ENCODE measurements around the gene ME1.

The ME1 gene

GRCh38 chr6:83436674-83437073, 5.8 kb upstream of the ME1 start:
- no peak overlapping the region for H4K91ac ChIP-seq (ENCODE audit: low read depth, low read length, poor library complexity)
- H3K18ac ChIP-seq (ENCODE audit: low read length), result no peak overlapping the region
- no peak overlapping the region for H3K4me2 ChIP-seq (ENCODE audit: insufficient read depth, low read length, poor library complexity, severe bottlenecking)
- H3K27ac ChIP-seq (replicated peaks; ENCODE audit: low read length), result no peak overlapping the region
- H2BK15ac ChIP-seq (ENCODE audit: low read length), result no peak overlapping the region
- no peak overlapping the region for H4K8ac ChIP-seq (ENCODE audit: low read depth, low read length)
- H2BK12ac ChIP-seq (ENCODE audit: low read length), result no peak overlapping the region
- no peak overlapping the region for H3K4me3 ChIP-seq (ENCODE audit: low read length in 2 of 2)
- no peak overlapping the region for H2BK5ac ChIP-seq (ENCODE audit: low read length)
- no peak overlapping the region for H3K23ac ChIP-seq (ENCODE audit: low read depth, low read length, poor library complexity)
- H3K14ac ChIP-seq (ENCODE audit: low read length), result no peak overlapping the region
- H3K9me3 ChIP-seq (replicated peaks in 1 of 2; ENCODE audit: control insufficient read depth in 2 of 2, insufficient read depth in 1 of 2, low read depth in 1 of 2, low read length in 2 of 2), result no peaks in the 10 kb centered on the region
- DNase-seq (ENCODE audit: low spot score), result no peak
- H3K79me1 ChIP-seq (ENCODE audit: low read depth, low read length), result no peaks in the 10 kb centered on the region
- peaks cover 0 to 5% (median 0%) of the 10 kb centered on the region in 3 experiments for H3K27me3 ChIP-seq (ENCODE audit: control insufficient read depth in 3 of 3, insufficient read depth in 3 of 3, low read depth in 1 of 3, low read length in 3 of 3)
- H3K4me1 ChIP-seq (ENCODE audit: control insufficient read depth in 2 of 2, insufficient read depth in 1 of 2, low read depth in 1 of 2, low read length in 2 of 2), result no peaks in the 10 kb centered on the region
- H3K4ac ChIP-seq (ENCODE audit: low read length), result no peak overlapping the region
- no peak overlapping the region for H2BK120ac ChIP-seq (ENCODE audit: low read depth, low read length)
- H2AFZ ChIP-seq (ENCODE audit: low read length), result no peak overlapping the region
- no peak overlapping the region for H2AK5ac ChIP-seq (ENCODE audit: low read depth, low read length)
- no peaks in the 10 kb centered on the region for H3K36me3 ChIP-seq (replicated peaks in 1 of 2; ENCODE audit: control insufficient read depth in 2 of 2, insufficient read depth in 2 of 2, low read length in 2 of 2)
- no peak overlapping the region for H3K9ac ChIP-seq (ENCODE audit: low read depth, low read length, poor library complexity)

- no peak for DNase-seq (ENCODE audit: low spot score)
- H3K4me3 ChIP-seq (ENCODE audit: low read length in 2 of 2), result no peak overlapping the region
- H3K27me3 ChIP-seq (ENCODE audit: control insufficient read depth in 3 of 3, insufficient read depth in 3 of 3, low read depth in 1 of 3, low read length in 3 of 3), result peaks cover 0 to 10% (median 0%) of the 10 kb centered on the region in 3 experiments
- no peak overlapping the region for H4K91ac ChIP-seq (ENCODE audit: low read depth, low read length, poor library complexity)
- peaks cover 0 to 8% of the 10 kb centered on the region in 2 donors for H3K4me1 ChIP-seq (ENCODE audit: control insufficient read depth in 2 of 2, insufficient read depth in 1 of 2, low read depth in 1 of 2, low read length in 2 of 2)
- no peak overlapping the region for H2AFZ ChIP-seq (ENCODE audit: low read length)
- no peak overlapping the region for H3K27ac ChIP-seq (replicated peaks; ENCODE audit: low read length)
- H3K18ac ChIP-seq (ENCODE audit: low read length), result no peak overlapping the region
- H3K79me1 ChIP-seq (ENCODE audit: low read depth, low read length), result no peaks in the 10 kb centered on the region
- no peak overlapping the region for H2BK15ac ChIP-seq (ENCODE audit: low read length)
- no peak overlapping the region for H3K4me2 ChIP-seq (ENCODE audit: insufficient read depth, low read length, poor library complexity, severe bottlenecking)
- no peak overlapping the region for H3K14ac ChIP-seq (ENCODE audit: low read length)
- no peaks in the 10 kb centered on the region for H3K9me3 ChIP-seq (replicated peaks in 1 of 2; ENCODE audit: control insufficient read depth in 2 of 2, insufficient read depth in 1 of 2, low read depth in 1 of 2, low read length in 2 of 2)
- no peaks in the 10 kb centered on the region for H3K36me3 ChIP-seq (replicated peaks in 1 of 2; ENCODE audit: control insufficient read depth in 2 of 2, insufficient read depth in 2 of 2, low read length in 2 of 2)
- no peak overlapping the region for H4K8ac ChIP-seq (ENCODE audit: low read depth, low read length)
- no peak overlapping the region for H2BK5ac ChIP-seq (ENCODE audit: low read length)
- no peak overlapping the region for H2AK5ac ChIP-seq (ENCODE audit: low read depth, low read length)
- no peak overlapping the region for H3K23ac ChIP-seq (ENCODE audit: low read depth, low read length, poor library complexity)
- H2BK12ac ChIP-seq (ENCODE audit: low read length), result no peak overlapping the region
- no peak overlapping the region for H3K9ac ChIP-seq (ENCODE audit: low read depth, low read length, poor library complexity)
- no peak overlapping the region for H2BK120ac ChIP-seq (ENCODE audit: low read depth, low read length)
- no peak overlapping the region for H3K4ac ChIP-seq (ENCODE audit: low read length)
Observed at GRCh38 chr6:83433177-83433576, 2.3 kb upstream of the ME1 start.

- Histone ChIP-seq H3K14ac (ENCODE audit: low read length) (no peak overlapping the region), H3K27ac (replicated peaks; ENCODE audit: low read length) (no peak overlapping the region), H3K9me3 (replicated peaks in 1 of 2; ENCODE audit: control insufficient read depth in 2 of 2, insufficient read depth in 1 of 2, low read depth in 1 of 2, low read length in 2 of 2) (no peaks in the 10 kb centered on the region), H2AK5ac (ENCODE audit: low read depth, low read length) (no peak overlapping the region), H3K4ac (ENCODE audit: low read length) (no peak overlapping the region), H3K9ac (ENCODE audit: low read depth, low read length, poor library complexity) (no peak overlapping the region), H3K4me3 (ENCODE audit: low read length in 2 of 2) (no peak overlapping the region), H3K4me1 (ENCODE audit: control insufficient read depth in 2 of 2, insufficient read depth in 1 of 2, low read depth in 1 of 2, low read length in 2 of 2) (peaks cover 0 to 8% of the 10 kb centered on the region in 2 donors), H2BK12ac (ENCODE audit: low read length) (no peak overlapping the region), H3K4me2 (ENCODE audit: insufficient read depth, low read length, poor library complexity, severe bottlenecking) (no peak overlapping the region), H2BK120ac (ENCODE audit: low read depth, low read length) (no peak overlapping the region), H4K8ac (ENCODE audit: low read depth, low read length) (no peak overlapping the region), H3K27me3 (ENCODE audit: control insufficient read depth in 3 of 3, insufficient read depth in 3 of 3, low read depth in 1 of 3, low read length in 3 of 3) (peaks cover 0 to 10% (median 0%) of the 10 kb centered on the region in 3 experiments), H3K79me1 (ENCODE audit: low read depth, low read length) (no peaks in the 10 kb centered on the region), H2BK5ac (ENCODE audit: low read length) (no peak overlapping the region), H3K23ac (ENCODE audit: low read depth, low read length, poor library complexity) (no peak overlapping the region), H2BK15ac (ENCODE audit: low read length) (no peak overlapping the region), H3K18ac (ENCODE audit: low read length) (no peak overlapping the region), H4K91ac (ENCODE audit: low read depth, low read length, poor library complexity) (no peak overlapping the region), H3K36me3 (replicated peaks in 1 of 2; ENCODE audit: control insufficient read depth in 2 of 2, insufficient read depth in 2 of 2, low read length in 2 of 2) (no peaks in the 10 kb centered on the region), H2AFZ (ENCODE audit: low read length) (no peak overlapping the region)
- WGBS, 2 donors (ENCODE audit: extremely low coverage in 2 of 2, insufficient read length in 2 of 2, insufficient replicate concordance in 1 of 2), result no CpG with 5 or more reads among the region's 2 CpGs
- DNase-seq (ENCODE audit: low spot score), result no peak
Observed at GRCh38 chr6:83432636-83433035, 1.8 kb upstream of the ME1 start.

GRCh38 chr6:83431545-83432155, 799 bp upstream of the ME1 start:
- no CpG with 5 or more reads among the region's 19 CpGs for WGBS, 2 donors (ENCODE audit: extremely low coverage in 2 of 2, insufficient read length in 2 of 2, insufficient replicate concordance in 1 of 2)
- H2BK5ac ChIP-seq (ENCODE audit: low read length), result peak overlapping the region; percentile 98
- no peak overlapping the region for H3K4me3 ChIP-seq (ENCODE audit: low read length in 2 of 2)
- no peak overlapping the region for H4K8ac ChIP-seq (ENCODE audit: low read depth, low read length)
- H3K14ac ChIP-seq (ENCODE audit: low read length), result no peak overlapping the region
- no peaks in the 10 kb centered on the region for H3K79me1 ChIP-seq (ENCODE audit: low read depth, low read length)
- H3K36me3 ChIP-seq (replicated peaks in 1 of 2; ENCODE audit: control insufficient read depth in 2 of 2, insufficient read depth in 2 of 2, low read length in 2 of 2), result no peaks in the 10 kb centered on the region
- H3K9ac ChIP-seq (ENCODE audit: low read depth, low read length, poor library complexity), result no peak overlapping the region
- H3K4ac ChIP-seq (ENCODE audit: low read length), result no peak overlapping the region
- H3K23ac ChIP-seq (ENCODE audit: low read depth, low read length, poor library complexity), result peak overlapping the region; percentile 49
- H3K18ac ChIP-seq (ENCODE audit: low read length), result peak overlapping the region; percentile 86
- no peak overlapping the region for H2BK120ac ChIP-seq (ENCODE audit: low read depth, low read length)
- no peaks in the 10 kb centered on the region for H3K9me3 ChIP-seq (replicated peaks in 1 of 2; ENCODE audit: control insufficient read depth in 2 of 2, insufficient read depth in 1 of 2, low read depth in 1 of 2, low read length in 2 of 2)
- peak overlapping the region; percentile 96 for H3K4me2 ChIP-seq (ENCODE audit: insufficient read depth, low read length, poor library complexity, severe bottlenecking)
- H3K4me1 ChIP-seq (ENCODE audit: control insufficient read depth in 2 of 2, insufficient read depth in 1 of 2, low read depth in 1 of 2, low read length in 2 of 2), result peaks cover 0 to 8% of the 10 kb centered on the region in 2 donors
- no peak overlapping the region for H3K27ac ChIP-seq (replicated peaks; ENCODE audit: low read length)
- peak overlapping the region; percentile 24 for H2BK12ac ChIP-seq (ENCODE audit: low read length)
- peaks cover 0 to 10% (median 0%) of the 10 kb centered on the region in 3 experiments for H3K27me3 ChIP-seq (ENCODE audit: control insufficient read depth in 3 of 3, insufficient read depth in 3 of 3, low read depth in 1 of 3, low read length in 3 of 3)
- H4K91ac ChIP-seq (ENCODE audit: low read depth, low read length, poor library complexity), result no peak overlapping the region
- peak overlapping the region; percentile 38 for H2BK15ac ChIP-seq (ENCODE audit: low read length)
- no peak for DNase-seq (ENCODE audit: low spot score)
- no peak overlapping the region for H2AK5ac ChIP-seq (ENCODE audit: low read depth, low read length)
- peak overlapping the region; percentile 65 for H2AFZ ChIP-seq (ENCODE audit: low read length)

Measured in neuronal stem cell (in vitro differentiated cells).